ENCODE measurements around the gene SLC5A11.
"Not testable (repeated sequence)": the region's sequence is repeated elsewhere in the genome, so short reads cannot be mapped to it uniquely, and the experiment has no call there.

SLC5A11 gene

DNA sequence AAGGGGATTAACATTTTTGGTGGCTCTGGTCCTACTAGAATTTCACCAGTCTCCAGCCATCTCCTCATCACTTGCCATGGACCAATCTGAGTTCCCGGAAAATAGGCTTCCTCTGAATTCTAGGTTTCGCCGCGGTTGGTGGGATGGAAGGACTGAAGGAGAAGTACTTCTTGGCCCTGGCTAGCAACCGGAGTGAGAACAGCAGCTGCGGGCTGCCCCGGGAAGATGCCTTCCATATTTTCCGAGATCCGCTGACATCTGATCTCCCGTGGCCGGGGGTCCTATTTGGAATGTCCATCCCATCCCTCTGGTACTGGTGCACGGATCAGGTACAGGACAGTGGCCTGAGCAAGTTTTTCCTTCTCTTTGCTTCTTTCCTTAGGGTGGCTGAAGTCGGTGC is 45.0 kb downstream of the SLC5A11 start:
- DNase-seq, result no peak
- Histone ChIP-seq H3K27ac (no peak overlapping the region), H3K4me3 (ENCODE audit: low read depth, low read length) (no peak overlapping the region), H3K27me3 (ENCODE audit: insufficient read depth, low read depth, severe bottlenecking) (no peaks in the 10 kb centered on the region), H3K9me3 (ENCODE audit: severe bottlenecking) (no peaks in the 10 kb centered on the region), H3K36me3 (no peaks in the 10 kb centered on the region)
- TF ChIP-seq, protein P1, sequence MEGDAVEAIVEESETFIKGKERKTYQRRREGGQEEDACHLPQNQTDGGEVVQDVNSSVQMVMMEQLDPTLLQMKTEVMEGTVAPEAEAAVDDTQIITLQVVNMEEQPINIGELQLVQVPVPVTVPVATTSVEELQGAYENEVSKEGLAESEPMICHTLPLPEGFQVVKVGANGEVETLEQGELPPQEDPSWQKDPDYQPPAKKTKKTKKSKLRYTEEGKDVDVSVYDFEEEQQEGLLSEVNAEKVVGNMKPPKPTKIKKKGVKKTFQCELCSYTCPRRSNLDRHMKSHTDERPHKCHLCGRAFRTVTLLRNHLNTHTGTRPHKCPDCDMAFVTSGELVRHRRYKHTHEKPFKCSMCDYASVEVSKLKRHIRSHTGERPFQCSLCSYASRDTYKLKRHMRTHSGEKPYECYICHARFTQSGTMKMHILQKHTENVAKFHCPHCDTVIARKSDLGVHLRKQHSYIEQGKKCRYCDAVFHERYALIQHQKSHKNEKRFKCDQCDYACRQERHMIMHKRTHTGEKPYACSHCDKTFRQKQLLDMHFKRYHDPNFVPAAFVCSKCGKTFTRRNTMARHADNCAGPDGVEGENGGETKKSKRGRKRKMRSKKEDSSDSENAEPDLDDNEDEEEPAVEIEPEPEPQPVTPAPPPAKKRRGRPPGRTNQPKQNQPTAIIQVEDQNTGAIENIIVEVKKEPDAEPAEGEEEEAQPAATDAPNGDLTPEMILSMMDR (IDR thresholded peaks at IDR 0.05; ENCODE audit: low read depth, low read length), result no peak

DNA sequence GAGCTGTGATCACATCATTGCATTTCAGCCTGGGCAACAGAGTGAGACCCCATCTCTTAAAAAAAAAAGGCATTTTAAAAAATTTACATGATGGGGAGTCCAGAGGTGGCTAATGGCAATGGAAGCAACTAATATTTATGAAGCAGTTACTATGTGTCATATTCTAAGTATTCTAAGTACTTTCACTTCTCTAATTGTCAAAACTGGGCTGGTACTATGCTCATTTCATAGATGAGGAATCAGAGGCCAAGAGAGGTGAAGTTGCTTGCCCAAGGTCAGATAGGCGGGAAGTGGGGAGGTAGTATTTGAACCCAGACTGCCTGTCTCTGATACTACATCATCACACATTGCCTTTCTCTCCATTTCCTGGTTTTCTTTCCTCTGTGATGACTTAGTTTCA is 50.7 kb downstream of the SLC5A11 start:
- Histone ChIP-seq H3K4me3 (ENCODE audit: low read depth, low read length) (no peak overlapping the region), H3K9me3 (ENCODE audit: severe bottlenecking) (no peaks in the 10 kb centered on the region), H3K27ac (no peak overlapping the region), H3K27me3 (ENCODE audit: insufficient read depth, low read depth, severe bottlenecking) (no peaks in the 10 kb centered on the region), H3K36me3 (no peaks in the 10 kb centered on the region)
- no peak for DNase-seq
- TF ChIP-seq, protein P1 (IDR thresholded peaks at IDR 0.05; ENCODE audit: low read depth, low read length), result no peak

DNA sequence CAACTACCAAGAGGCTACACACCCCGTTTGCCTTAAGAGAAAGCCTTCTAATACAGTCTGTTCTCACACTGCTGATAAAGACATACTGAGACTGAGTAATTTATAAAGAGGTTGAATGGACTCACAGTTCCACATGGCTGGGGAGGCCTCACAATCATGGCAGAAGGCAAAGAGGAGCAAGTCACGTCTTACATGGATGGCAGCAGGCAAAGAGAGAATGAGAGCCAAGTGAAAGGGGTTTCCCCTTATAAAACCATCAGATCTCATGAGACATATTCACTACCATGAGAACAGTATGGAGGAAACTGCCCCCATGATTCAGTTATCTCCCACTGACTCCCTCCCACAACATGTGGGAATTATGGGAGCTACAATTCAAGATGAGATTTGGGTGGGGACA is 51.8 kb downstream of the SLC5A11 start:
- H3K9me3 ChIP-seq (ENCODE audit: severe bottlenecking); H3K27ac ChIP-seq; DNase-seq: not testable (repeated sequence)

DNA sequence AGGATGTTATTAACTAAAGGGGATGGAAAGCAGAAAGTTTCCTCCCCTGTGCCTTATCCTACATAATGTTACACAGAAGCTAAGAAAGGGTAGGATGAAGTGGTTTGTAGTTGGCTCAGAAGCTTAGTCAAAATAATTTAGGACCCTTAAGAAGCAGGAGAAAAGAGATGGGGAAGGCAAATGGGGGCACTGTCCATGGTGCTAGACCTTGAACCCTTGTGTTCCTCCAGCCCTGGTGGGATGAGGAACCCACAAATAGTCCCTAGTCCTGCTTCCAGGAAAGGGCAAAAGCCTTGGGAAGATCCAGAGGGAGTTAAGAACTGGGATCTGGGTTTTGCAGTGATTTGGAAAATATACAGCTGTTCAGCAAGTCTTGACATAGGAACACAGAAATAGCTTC is 54.5 kb downstream of the SLC5A11 start:
- no peak overlapping the region for H3K4me3 ChIP-seq (ENCODE audit: low read depth, low read length)
- no peak for DNase-seq
- H3K27ac ChIP-seq, result no peak overlapping the region
- no peaks in the 10 kb centered on the region for H3K27me3 ChIP-seq (ENCODE audit: insufficient read depth, low read depth, severe bottlenecking)
- no peaks in the 10 kb centered on the region for H3K9me3 ChIP-seq (ENCODE audit: severe bottlenecking)
- TF ChIP-seq, protein P1 (IDR thresholded peaks at IDR 0.05; ENCODE audit: low read depth, low read length), result no peak
- no peaks in the 10 kb centered on the region for H3K36me3 ChIP-seq

More for the DNA sequence above, 51.8 kb downstream of the SLC5A11 start:
- H3K27me3 ChIP-seq (ENCODE audit: insufficient read depth, low read depth, severe bottlenecking); H3K4me3 ChIP-seq (ENCODE audit: low read depth, low read length); H3K36me3 ChIP-seq: not testable (repeated sequence)

DNA sequence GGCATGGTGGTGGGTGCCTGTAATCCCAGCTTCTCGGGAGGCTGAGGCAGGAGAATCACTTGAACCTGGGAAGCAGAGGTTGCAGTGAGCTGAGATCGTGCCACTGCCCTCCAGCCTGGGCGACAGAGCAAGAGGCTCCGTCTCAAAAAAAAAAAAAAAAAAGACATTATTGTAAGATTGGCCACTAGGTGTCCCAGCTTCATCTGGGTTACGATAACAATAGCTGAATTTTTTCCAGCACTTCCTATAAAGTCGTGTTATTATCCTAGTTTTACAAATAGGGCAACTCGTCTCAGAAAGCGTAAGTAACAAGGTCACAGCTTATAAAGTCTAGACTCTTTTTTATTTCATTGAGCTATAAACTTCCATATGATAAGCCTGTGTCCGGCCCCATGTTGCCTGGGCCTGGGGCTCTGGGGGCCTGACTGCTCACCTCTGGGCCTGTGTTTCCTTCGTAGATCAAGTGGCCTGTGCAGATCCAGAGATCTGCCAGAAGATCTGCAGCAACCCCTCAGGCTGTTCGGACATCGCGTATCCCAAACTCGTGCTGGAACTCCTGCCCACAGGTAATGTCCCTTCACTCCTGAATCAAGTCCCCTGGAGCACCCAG is 60.5 kb downstream of the SLC5A11 start:
- Histone ChIP-seq H3K27me3 (ENCODE audit: insufficient read depth, low read depth, severe bottlenecking) (no peaks in the 10 kb centered on the region), H3K36me3 (no peaks in the 10 kb centered on the region), H3K4me3 (ENCODE audit: low read depth, low read length) (no peak overlapping the region), H3K27ac (no peak overlapping the region), H3K9me3 (ENCODE audit: severe bottlenecking) (no peaks in the 10 kb centered on the region)
- TF ChIP-seq, protein P1 (IDR thresholded peaks at IDR 0.05; ENCODE audit: low read depth, low read length), result peak; percentile 15; the same call in 1 of the 2 replicates
- no peak for DNase-seq

DNA sequence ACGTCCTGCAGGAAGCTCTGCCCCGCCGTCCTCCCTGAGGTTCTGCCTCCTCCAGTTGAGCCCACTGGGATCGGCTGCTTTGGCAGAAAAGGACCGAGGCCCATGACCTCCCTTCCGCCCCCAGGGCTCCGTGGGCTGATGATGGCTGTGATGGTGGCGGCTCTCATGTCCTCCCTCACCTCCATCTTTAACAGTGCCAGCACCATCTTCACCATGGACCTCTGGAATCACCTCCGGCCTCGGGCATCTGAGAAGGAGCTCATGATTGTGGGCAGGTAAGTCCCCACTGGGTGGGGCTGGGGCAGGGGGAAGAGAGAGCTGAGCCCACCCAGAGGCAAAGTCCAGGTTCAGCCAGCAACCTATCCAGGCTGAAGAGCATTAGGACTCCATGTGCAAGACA is 61.1 kb downstream of the SLC5A11 start:
- H3K27me3 ChIP-seq (ENCODE audit: insufficient read depth, low read depth, severe bottlenecking), result no peaks in the 10 kb centered on the region
- no peaks in the 10 kb centered on the region for H3K36me3 ChIP-seq
- TF ChIP-seq, protein P1 (IDR thresholded peaks at IDR 0.05; ENCODE audit: low read depth, low read length), result no peak
- DNase-seq, result no peak
- no peaks in the 10 kb centered on the region for H3K9me3 ChIP-seq (ENCODE audit: severe bottlenecking)
- no peak overlapping the region for H3K27ac ChIP-seq
- H3K4me3 ChIP-seq (ENCODE audit: low read depth, low read length), result no peak overlapping the region

All from WERI-Rb-1 (cell line).